Measurements from ENCODE around the gene TMEM263.

DNA sequence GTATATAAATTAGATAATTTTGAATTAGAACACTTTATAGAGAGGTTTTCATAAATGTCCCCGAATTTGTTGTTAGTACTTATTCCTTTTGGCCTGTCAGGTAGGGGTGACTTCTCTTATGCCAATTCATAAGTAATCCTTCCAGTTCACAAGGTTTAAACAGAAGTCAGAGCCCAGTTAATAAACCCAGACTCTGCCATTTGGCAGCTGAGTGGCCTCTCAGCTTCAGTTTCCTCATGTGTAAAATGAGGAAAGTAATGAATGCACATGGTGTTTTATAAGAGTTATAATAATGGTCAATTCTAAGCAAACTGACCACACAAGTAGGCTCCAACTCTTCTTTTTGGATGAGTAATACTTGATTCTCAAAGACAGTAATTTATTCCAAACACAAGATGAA is 21.0 kb downstream of the TMEM263 start:
- TF ChIP-seq TAF1 (IDR thresholded peaks at IDR 0.05; ENCODE audit: borderline replicate concordance, insufficient read depth, low read length) (no peak), POLR2AphosphoS5 (IDR thresholded peaks at IDR 0.05; ENCODE audit: low read depth, low read length) (no peak), SIN3A (IDR thresholded peaks at IDR 0.05; ENCODE audit: borderline replicate concordance, insufficient read depth, low read length) (no peak)
